Panc1 (cell line): Measurements from ENCODE around the gene CENPP. TPM values are rescaled to one million over a fixed set of nuclear protein-coding genes. Genes with fewer than 3 reads are reported as not detected.

Experiments
- ATAC-seq: fragments of 200-7000 bp; cut with Tn5 transposase; 2 replicates; pipeline ENCODE4 v1.9.1; 2020; ENCODE audit warnings: mild to moderate bottlenecking, moderate library complexity
- BruUV-seq: library from RNA; stranded (reverse); fragments of 400-500 nt; replicated peaks from 2 replicates; lab custom pipeline; 2021; lab: Mats Ljungman, UMichigan
- CTCF ChIA-PET: fragments of 300-600 bp; sonication (Branson Sonifier 250); formaldehyde crosslinking; loops from one replicate; lab custom pipeline; 2022; ENCODE audit warnings: antibody characterized with exemption; lab: Charles Lee
- POLR2A ChIA-PET: fragments of 300-600 bp; sonication (Branson Sonifier 250); formaldehyde crosslinking; loops from one replicate; lab custom pipeline; 2022; ENCODE audit warnings: antibody characterized with exemption; lab: Charles Lee
- DNase-seq: peaks from one replicate; pipeline ENCODE4 v3.0.0-alpha.2; 2010; ENCODE audit warnings: low read depth, low spot score
- H3K27ac ChIP-seq: 2 replicates; pipeline ENCODE4 v1.5.1; 2011; ENCODE audit warnings: mild to moderate bottlenecking, low read length, inconsistent platforms
- H3K27me3 ChIP-seq: fragments of 200-500 bp; sonication (Bioruptor generic); 2 replicates; pipeline ENCODE4 v1.6.0; 2014; ENCODE audit warnings: low read length, inconsistent platforms; ENCODE audit not compliant: control insufficient read depth, insufficient read depth
- H3K36me3 ChIP-seq: fragments of 200-500 bp; sonication (Bioruptor generic); 2 replicates; pipeline ENCODE4 v1.5.1; 2014; ENCODE audit warnings: inconsistent platforms, mild to moderate bottlenecking, low read length, moderate library complexity; ENCODE audit not compliant: control insufficient read depth, insufficient read depth
- H3K4me1 ChIP-seq: 2 replicates; pipeline ENCODE4 v1.5.1; 2011; ENCODE audit warnings: inconsistent platforms, mild to moderate bottlenecking, low read length, moderate library complexity; ENCODE audit not compliant: control insufficient read depth, insufficient read depth
- H3K4me3 ChIP-seq, 2 experiments: 2 replicates each; pipeline ENCODE4 v1.5.1; 2011 to 2012; ENCODE audit warnings: low read depth in 2 of 2, low read length in 2 of 2, mild to moderate bottlenecking in 2 of 2, inconsistent platforms in 1 of 2, moderate library complexity in 1 of 2
- H3K9me3 ChIP-seq: fragments of 200-500 bp; sonication (Bioruptor generic); 2 replicates; pipeline ENCODE4 v1.5.1; 2014; ENCODE audit warnings: low read depth, mild to moderate bottlenecking, inconsistent platforms, low read length, moderate library complexity; ENCODE audit not compliant: control insufficient read depth, insufficient read depth
- CTCF ChIP-seq: fragments of 450-650 bp; IDR thresholded peaks from 2 replicates; pipeline ENCODE4 v1.5.1; 2017; ENCODE audit warnings: mild to moderate bottlenecking
- POLR2AphosphoS5 ChIP-seq: IDR thresholded peaks from 2 replicates; pipeline ENCODE4 v1.6.1; 2012; ENCODE audit warnings: mild to moderate bottlenecking, low read depth, low read length, moderate library complexity
- REST ChIP-seq, 2 experiments: IDR thresholded peaks; 2 replicates each; pipeline ENCODE4 v1.6.1; 2011 to 2012; ENCODE audit warnings: low read depth in 2 of 2, control low read depth in 1 of 2, low read length in 1 of 2, mild to moderate bottlenecking in 1 of 2, moderate library complexity in 1 of 2; ENCODE audit not compliant: insufficient read depth in 1 of 2
- SIN3A ChIP-seq: IDR thresholded peaks from 2 replicates; pipeline ENCODE4 v1.6.1; 2012; ENCODE audit warnings: low read depth, mild to moderate bottlenecking, low read length, moderate library complexity, borderline replicate concordance; ENCODE audit not compliant: insufficient read depth
- TCF7L2 ChIP-seq: IDR thresholded peaks from 2 replicates; pipeline ENCODE4 v1.6.1; 2011; ENCODE audit warnings: mild to moderate bottlenecking, low read depth, low read length, inconsistent platforms
- in situ Hi-C: cut with HindIII; loops from 2 replicates; pipeline ENCODE4 v1.10.0; 2016; ENCODE audit warnings: low sequenced_read_pairs, low pct_unique_long_range_greater_than_20kb
- intact Hi-C: fragments of 100-400 bp; cut with micrococcal nuclease; formaldehyde crosslinking; loops from one replicate; pipeline ENCODE4 v1.10.0; 2022; ENCODE audit not compliant: unreplicated experiment
- total RNA-seq: library from RNA; stranded (reverse); gene quantifications from one replicate; pipeline ENCODE4 v1.2.1, GENCODE V29; 2021; ENCODE audit not compliant: unreplicated experiment

Gene CENPP
- total RNA-seq, 1 experiment from 2014 or later, result 6.7 TPM

GRCh38 chr9:92617951-92618510 lies 292.3 kb downstream of the CENPP start:
- no TSS peak for BruUV-seq
- in situ Hi-C loops, result no loop called here
- peaks cover 3% of the 10 kb centered on the region; the same call in 1 of the 2 replicates for H3K36me3 ChIP-seq
- TF ChIP-seq CTCF (no peak), TCF7L2 (no peak), SIN3A (no peak), REST (IDR thresholded peaks at IDR 0.05; ENCODE audit: insufficient read depth in 1 of 2, low read depth in 2 of 2, low read length in 1 of 2) (no peak), POLR2AphosphoS5 (no peak)
- no peak overlapping the region for H3K27ac ChIP-seq
- H3K9me3 ChIP-seq, result no peaks in the 10 kb centered on the region
- DNase-seq (no peak), ATAC-seq (no peak)
- intact Hi-C loops, result no loop called here
- CTCF ChIA-PET, result no interaction called here
- H3K27me3 ChIP-seq, result no peaks in the 10 kb centered on the region
- no peak overlapping the region for H3K4me3 ChIP-seq
- POLR2A ChIA-PET, result no interaction called here
- no peaks in the 10 kb centered on the region for H3K4me1 ChIP-seq

GRCh38 chr9:92618633-92619225 lies 293.0 kb downstream of the CENPP start:
- ChIA-PET POLR2A (no interaction called here), CTCF (no interaction called here)
- no peaks in the 10 kb centered on the region for H3K9me3 ChIP-seq
- no peak for DNase-seq
- no peak for ATAC-seq
- no peaks in the 10 kb centered on the region for H3K4me1 ChIP-seq
- H3K36me3 ChIP-seq, result peaks cover 3% of the 10 kb centered on the region; the same call in 1 of the 2 replicates
- no peak for TF ChIP-seq POLR2AphosphoS5
- H3K27me3 ChIP-seq, result no peaks in the 10 kb centered on the region
- no peak overlapping the region for H3K27ac ChIP-seq
- no TSS peak for BruUV-seq
- intact Hi-C loops (no loop called here), in situ Hi-C loops (no loop called here)
- H3K4me3 ChIP-seq, result no peak overlapping the region
